Measurements from ENCODE around the gene SYTL5.

Gene SYTL5

DNA sequence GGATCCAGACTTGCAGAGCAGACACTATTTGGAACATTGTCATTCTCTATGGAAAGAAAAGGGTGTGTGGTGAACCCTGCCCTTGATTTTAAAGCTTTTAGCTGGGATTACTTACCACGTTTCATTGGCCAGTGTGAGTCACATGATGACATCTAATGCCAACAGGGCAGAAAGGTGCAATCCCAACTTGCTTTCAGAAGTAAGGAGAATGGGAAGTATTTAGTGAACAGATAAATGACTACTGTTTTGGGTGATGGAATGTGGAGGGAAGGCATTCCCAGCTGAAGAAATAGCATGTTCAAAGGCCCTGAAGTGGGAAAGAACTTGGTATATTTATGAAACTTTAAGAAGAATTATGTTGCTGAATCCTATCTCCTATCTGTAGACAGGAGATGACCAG is 44.5 kb downstream of the SYTL5 start:
- TF ChIP-seq, protein P1, sequence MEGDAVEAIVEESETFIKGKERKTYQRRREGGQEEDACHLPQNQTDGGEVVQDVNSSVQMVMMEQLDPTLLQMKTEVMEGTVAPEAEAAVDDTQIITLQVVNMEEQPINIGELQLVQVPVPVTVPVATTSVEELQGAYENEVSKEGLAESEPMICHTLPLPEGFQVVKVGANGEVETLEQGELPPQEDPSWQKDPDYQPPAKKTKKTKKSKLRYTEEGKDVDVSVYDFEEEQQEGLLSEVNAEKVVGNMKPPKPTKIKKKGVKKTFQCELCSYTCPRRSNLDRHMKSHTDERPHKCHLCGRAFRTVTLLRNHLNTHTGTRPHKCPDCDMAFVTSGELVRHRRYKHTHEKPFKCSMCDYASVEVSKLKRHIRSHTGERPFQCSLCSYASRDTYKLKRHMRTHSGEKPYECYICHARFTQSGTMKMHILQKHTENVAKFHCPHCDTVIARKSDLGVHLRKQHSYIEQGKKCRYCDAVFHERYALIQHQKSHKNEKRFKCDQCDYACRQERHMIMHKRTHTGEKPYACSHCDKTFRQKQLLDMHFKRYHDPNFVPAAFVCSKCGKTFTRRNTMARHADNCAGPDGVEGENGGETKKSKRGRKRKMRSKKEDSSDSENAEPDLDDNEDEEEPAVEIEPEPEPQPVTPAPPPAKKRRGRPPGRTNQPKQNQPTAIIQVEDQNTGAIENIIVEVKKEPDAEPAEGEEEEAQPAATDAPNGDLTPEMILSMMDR (conservative IDR thresholded peaks at IDR 0.05): no peak
- no peak overlapping the region for H3K27ac ChIP-seq

DNA sequence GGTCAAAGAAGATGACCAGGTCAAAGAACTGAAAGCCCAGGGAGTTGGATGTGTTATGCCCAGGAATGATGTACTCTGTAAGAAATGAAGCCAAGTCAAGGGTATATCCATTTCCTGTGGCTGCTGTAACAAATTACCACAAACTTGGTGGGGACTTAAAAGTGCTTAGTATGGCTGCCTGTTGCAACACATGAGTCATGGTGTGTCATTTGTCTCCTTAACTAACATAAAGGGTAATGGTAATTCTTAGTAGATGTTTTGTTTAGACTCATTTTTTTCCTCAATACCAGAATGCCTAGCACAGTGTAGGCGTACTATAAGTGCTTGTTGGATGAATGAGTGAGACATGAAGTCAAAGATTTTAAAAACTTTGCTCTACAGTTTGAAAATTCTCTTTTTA is 45.7 kb downstream of the SYTL5 start:
- TF ChIP-seq, protein P1 (conservative IDR thresholded peaks at IDR 0.05): no peak
- no peak overlapping the region for H3K27ac ChIP-seq

DNA sequence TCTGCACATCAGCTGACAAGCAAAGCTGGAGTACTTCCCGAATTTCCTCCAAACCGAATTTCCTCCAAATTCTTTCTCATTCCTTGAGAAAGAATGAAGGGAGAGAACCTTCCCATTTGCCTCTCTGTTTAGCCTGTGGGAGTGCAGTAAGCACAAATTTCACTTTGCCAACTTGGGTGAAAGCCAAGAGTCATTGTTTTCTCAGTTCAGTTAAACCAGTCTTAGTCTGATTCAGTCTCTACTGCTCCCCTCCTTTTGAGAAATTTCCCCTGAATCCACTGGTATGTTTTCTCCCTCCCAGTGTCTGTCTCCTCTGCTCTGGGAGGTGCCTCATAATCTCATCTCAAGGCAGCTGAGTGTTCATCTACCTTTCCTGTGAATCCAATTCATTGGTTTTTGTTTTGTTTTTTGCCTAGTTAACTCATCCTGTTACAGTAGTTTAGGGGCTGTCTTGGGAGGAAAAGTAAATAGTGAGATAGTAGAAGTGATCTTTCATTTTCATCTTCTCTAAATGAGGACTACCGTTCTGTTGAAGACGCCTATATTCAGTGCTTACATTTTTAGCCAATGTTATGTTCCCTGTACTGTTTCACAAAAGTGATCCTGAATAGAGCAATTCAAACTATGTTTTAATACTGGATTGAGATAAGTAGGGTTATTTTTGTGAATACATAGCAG is 49.0 kb downstream of the SYTL5 start:
- H3K27ac ChIP-seq: peak overlapping the region; percentile 35
- TF ChIP-seq, protein P1 (conservative IDR thresholded peaks at IDR 0.05): no peak

DNA sequence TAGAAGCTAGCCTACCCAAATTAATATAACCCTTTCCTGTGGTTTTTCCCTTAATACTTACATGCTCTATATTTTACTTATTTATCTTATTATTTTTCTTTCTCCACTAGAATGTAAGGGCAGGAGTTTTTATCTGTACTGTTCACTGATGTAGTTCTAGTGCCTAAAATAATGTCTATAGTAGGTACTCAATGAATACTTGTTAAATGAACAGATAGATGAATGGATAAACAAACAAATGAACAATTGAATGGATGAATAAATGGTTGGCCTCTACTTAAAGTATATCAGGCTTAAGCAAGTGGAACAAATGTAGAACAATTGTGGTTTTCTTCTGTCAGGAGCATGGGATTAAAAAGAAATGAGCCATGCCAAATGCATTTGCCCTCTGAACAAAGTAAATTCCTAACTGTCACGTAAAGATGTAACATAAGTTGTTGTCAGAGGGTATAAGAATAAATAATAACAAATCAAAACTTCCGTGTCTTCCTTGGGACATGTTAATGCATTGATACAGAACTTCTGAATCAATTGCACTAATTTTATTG is 54.1 kb downstream of the SYTL5 start:
- no peak overlapping the region for H3K27ac ChIP-seq
- TF ChIP-seq, protein P1 (conservative IDR thresholded peaks at IDR 0.05): no peak

DNA sequence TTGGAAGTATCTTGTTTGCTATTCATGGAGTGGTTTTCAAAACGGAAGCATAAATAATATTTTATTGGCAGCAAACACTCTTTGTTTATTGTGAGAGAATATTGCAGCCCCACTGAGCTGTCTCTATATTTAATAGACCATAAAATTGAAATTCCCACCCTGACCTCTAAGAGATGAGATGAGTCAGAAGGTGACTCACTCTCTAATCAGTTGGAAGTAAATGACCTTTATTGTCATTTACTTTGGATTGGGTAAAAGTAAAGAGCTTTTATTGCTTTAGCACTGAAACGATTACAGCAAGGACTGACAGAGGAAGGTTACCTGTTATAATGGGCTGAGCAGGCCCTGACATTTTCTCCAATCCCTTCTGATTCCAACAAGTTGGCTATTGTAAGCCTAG is 55.0 kb downstream of the SYTL5 start:
- H3K27ac ChIP-seq: peak overlapping the region; percentile 5; the same call in 1 of the 2 replicates
- TF ChIP-seq, protein P1 (conservative IDR thresholded peaks at IDR 0.05): no peak

DNA sequence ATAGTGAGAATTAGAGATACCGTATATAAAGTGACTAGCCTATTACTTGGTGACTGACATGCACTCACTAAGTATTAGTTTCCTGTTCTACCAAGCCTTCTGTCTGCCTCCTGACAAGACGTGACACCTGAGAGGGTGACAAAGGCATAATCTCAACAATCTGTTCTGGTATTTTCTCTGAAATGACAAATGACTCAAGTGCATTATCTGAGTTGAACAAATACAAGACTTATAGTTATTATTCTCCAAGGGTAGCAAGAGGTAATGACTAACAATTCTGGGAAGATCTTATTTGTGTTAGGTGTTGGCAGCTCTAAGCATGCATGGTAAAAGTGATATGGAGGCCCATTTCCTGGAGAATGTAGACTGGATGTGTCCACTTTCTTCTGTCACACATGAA is 60.6 kb downstream of the SYTL5 start:
- TF ChIP-seq, protein P1 (conservative IDR thresholded peaks at IDR 0.05): no peak
- H3K27ac ChIP-seq: no peak overlapping the region

DNA sequence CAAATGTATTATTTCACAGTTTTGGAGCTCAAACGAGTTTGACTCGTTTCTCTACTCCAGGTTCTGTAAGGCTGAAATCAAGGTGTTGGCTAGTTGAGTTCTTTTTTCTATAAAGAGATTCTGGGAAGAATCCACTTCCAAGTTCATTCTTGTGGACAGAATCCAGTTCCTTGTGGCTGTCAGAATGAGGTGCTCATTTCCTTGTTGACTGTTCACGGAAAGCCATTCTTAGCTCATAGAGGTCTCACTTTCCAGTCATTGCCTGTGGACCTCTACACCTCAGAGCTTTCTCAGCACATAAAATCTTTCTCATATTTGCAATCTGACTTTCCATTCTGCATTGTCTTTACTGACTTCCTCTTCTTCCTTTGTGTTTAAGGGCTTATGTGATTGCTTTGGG is 62.9 kb downstream of the SYTL5 start:
- H3K27ac ChIP-seq: no peak overlapping the region
- TF ChIP-seq, protein P1 (conservative IDR thresholded peaks at IDR 0.05): no peak

All from VCaP (cell line).